UCSD-AML1 (cell line): Measurements from ENCODE around the gene OIT3.
"Not testable (repeated sequence)": the region's sequence is repeated elsewhere in the genome, so short reads cannot be mapped to it uniquely, and the experiment has no call there.

Experiments used
- DNase-seq: peaks from one replicate; lab custom pipeline; 2025; ENCODE audit not compliant: unreplicated experiment; lab: John Stamatoyannopoulos, UW

OIT3 gene

GRCh38 chr10:72899545-72899944 lies 6.0 kb downstream of the OIT3 start:
- DNase-seq: no peak

GRCh38 chr10:72903941-72904446 lies 10.5 kb downstream of the OIT3 start:
- DNase-seq: not testable (repeated sequence)

DNA sequence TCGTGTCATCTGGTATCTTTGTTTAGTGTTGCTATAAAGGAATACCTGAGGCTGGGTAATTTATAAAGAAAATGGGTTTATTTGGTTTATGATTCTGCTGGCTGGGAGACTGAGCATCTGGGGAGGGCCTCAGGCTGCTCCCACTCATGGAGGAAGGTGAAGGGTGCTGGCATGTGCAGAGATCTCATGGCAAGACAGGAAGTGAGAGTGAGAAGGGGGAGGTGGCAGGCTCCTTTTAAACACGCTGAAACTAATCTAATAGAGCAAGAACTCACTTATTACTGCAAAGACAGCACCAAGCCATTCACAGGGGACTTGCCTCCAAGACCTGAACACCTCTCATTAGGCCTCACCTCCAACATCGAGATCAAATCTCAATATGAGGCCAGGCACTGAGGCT lies 11.3 kb downstream of the OIT3 start:
- no peak for DNase-seq

DNA sequence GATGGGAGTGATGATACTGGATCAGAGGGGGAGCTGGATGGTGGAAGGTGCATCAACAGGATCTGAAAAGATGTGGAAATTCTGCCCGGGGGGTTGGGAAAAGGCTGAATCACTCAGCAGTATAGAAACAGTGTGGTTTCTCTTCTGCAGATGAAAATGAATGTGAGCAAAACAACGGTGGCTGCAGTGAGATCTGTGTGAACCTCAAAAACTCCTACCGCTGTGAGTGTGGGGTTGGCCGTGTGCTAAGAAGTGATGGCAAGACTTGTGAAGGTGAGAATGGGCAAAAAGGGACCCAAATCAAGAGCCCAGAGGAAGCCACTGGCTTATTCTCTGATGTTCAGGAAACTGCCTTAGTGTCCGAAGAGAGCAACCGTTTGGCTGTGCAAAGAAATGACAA lies 12.9 kb downstream of the OIT3 start:
- DNase-seq: no peak

GRCh38 chr10:72910705-72911104 lies 17.2 kb downstream of the OIT3 start:
- no peak for DNase-seq

DNA sequence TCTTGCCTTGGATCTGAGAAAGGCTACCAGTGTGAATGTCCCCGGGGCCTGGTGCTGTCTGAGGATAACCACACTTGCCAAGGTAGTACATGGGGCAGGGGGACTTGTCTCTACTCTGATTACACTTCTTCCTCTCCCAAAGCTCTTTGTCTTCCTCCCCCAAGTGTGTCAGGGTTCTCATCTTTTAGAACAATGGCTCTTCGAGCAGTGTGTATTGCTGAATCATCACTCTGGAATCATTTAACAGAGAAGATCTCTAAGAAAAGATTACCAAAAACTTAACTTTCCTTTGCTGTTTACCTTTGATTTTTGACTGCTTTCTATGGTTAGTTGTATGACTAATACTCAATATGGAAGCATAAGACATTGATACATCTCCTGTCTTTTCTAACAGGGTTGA lies 18.2 kb downstream of the OIT3 start:
- no peak for DNase-seq

DNA sequence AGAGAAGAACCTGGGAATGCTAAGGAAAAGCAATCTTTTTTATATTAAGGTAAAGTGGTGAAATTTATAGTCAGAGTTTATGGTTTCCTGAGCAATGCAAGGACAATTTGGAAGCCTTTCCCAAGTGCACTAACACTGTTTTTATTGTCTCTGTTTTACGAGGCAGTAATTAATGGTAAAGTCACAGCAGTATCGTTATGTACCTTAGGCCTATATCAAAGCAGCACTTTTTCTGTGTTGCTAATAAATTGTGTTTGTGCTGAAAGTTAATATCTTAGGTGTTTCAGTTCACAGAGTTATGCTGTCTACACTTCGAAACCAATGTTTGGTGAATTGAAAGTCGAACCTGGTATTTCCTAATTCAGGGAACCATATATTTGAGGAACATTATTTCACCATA lies 19.2 kb downstream of the OIT3 start:
- DNase-seq: no peak

GRCh38 chr10:72913287-72913686 lies 19.7 kb downstream of the OIT3 start:
- no peak for DNase-seq

- not testable (repeated sequence) for DNase-seq
Measured at GRCh38 chr10:72917201-72917600, 23.7 kb downstream of the OIT3 start.

GRCh38 chr10:72917803-72918332 lies 24.3 kb downstream of the OIT3 start:
- DNase-seq: not testable (repeated sequence)

DNA sequence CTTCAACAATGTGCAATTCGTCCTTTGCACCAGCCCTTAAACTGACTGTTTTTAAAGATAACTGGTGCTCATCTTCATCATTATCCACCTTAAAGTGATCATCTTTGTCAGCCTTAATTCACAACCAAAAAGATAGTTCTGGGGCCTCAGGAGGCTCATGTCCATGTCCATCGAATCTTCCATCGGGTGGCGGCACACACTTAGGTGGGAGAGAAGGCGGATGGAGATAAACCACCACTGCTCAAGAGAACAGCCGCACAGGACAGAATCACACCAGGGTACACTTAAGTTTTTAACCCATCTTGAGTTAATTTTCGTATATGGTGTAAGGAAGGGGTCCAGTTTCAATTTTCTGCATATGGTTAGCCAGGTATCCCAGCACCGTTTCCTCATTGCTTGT lies 24.8 kb downstream of the OIT3 start:
- no peak for DNase-seq

DNA sequence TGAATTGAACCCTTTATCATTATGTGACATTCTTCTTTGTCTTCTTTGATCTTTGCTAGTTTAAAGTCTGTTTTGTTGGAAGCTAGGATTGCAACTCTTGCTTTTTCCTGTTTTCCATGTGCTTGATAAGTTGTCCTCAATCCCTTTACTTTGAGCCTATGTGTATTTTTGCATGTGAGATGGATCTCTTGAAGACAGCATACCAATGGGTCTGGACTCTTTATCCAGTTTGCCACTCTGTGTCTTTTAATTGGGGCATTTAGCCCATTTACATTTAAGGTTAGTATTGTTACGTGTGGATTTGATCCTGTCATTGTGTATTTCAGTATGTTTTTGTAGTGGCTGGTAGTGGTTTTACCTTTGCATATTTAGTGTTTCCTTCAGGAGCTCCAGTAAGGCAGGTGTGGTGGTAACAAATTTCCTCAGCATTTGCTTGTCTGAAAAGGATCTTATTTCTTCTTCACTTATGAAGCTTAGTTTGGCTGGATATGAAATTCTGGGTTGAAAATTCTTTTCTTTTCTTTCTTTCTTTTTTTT lies 27.7 kb downstream of the OIT3 start:
- DNase-seq: not testable (repeated sequence)

GRCh38 chr10:72924351-72924750 lies 30.8 kb downstream of the OIT3 start:
- DNase-seq: no peak

DNA sequence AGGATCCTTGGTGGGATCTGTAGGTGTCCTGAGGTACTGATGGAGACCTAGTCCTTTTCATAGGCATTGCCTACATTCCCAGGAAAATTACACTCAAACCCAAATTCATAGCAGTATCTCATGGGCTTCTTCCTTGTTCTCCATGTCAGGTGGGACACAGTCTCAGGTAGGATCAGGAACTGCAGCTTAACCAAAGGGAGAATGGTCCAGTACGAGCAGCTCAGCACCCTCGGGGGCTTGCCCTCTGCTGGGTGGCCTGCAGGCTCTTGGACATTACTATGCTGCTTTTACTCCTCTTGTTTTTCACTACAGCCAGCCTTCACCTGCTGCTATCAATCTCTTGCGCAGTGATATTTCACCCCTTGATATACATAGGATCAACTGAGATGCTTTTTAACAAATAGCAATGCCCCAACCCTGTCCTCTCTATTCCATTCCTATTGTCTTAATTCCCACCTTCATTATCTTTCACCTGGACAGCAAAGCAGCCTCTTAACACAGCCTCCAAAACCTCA lies 32.5 kb downstream of the OIT3 start:
- no peak for DNase-seq

- no peak for DNase-seq
Measured at GRCh38 chr10:72927485-72927884, 33.9 kb downstream of the OIT3 start.

DNA sequence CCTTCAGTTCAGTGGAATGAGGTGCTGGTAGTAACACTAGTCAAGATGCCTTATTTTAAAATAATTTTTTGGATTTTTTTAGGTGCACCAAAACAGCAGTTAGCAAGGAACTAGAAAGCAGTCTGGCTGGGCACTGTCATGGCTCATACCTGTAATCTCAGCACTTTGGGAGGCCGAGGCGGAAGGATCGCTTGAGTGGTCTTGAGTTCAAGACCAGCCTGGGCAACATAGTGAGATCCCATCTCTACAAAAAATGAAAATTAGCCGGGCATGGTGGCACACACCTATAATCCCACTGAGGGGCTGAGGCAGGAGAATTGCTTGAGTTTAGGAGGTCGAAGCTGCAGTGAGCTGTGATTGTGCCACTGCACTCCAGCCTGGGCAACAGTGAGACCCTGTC lies 35.3 kb downstream of the OIT3 start:
- no peak for DNase-seq

- DNase-seq: no peak
Measured at GRCh38 chr10:72930276-72930675, 36.7 kb downstream of the OIT3 start.

GRCh38 chr10:72932259-72933015 lies 38.9 kb downstream of the OIT3 start:
- DNase-seq: no peak

GRCh38 chr10:72935361-72935760 lies 41.8 kb downstream of the OIT3 start:
- DNase-seq: no peak

DNA sequence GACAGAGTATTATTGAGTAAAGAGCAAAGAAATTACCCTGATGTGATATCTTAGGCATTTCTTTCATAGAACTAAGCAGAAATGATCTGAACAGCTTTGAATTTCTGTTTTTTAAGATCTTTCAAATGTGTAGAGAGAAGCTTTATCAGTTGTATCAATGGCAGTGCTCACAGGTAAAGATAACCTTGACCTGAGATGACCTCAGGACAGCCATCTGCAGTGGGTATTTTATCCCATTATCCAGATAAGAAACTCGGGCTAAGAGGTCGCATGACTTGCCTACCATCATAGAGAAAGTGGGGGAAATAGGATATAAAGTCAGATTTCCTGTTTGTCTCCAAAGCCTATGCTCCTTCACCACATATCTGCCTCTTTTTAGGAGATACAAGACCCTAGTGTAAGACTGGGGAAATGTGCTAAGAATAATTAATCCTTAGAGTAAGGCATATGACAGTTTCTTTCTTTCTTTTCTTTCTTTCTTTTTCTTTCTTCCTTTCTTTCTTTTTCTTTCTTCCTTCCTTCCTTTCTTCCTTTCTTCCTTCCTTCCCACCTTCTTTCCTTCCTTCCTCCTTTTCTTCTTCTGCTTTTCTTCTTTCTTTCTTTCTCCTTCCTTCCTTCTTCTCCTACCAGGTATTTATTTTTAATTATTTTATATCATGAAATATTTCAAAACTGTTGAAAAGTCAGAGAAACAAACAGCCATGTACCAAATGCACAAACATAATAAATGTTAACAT lies 50.1 kb downstream of the OIT3 start:
- DNase-seq: no peak

DNA sequence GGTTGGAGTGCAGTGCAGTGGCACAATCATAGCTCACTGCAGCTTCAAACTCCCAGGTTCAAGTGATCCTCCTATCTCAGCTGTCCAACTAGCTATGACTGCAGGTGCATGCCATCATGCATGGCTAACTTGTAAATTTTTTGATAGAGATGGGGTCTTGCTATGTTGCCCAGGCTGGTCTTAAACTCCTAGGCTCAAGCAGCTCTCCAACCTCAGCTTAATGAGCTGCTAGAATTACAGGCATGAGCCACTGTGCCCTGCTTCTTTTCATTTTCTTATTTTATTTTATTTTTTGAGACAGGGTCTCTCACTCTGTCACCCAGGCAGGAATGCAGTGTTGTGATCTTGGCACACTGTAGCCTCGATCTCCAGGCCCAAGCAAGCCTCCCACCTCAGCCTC lies 53.4 kb downstream of the OIT3 start:
- DNase-seq: no peak

- DNase-seq: no peak
Measured at GRCh38 chr10:72948762-72949161, 55.2 kb downstream of the OIT3 start.
